GM21576 (cell line): ENCODE results near the gene TCAP.

ENCODE experiments used
- ATAC-seq: cut with Tn5 transposase; IDR thresholded peaks from one replicate; pipeline ENCODE4 v1.9.1; 2021; ENCODE audit warnings: mild to moderate bottlenecking, moderate library complexity; ENCODE audit not compliant: unreplicated experiment

The TCAP gene

DNA sequence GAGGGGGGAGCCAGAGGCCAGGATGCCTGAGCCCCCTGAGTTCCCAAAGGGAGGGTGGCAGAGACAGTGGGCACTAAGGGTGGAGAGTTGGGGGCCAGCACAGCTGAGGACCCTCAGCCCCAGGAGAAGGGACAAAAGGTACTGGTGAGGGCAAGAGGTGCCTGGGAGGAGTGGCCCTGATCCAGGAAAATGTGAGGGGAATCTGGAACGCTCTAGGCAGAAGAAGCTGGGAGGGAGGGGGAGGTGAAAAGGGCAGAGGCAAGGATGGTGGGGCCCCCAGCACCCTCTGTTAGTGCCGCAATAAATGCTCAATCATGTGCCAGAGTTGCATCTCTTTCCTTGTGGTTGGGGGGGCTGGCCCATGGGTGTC is 1.1 kb downstream of the TCAP start:
- no peak for ATAC-seq

DNA sequence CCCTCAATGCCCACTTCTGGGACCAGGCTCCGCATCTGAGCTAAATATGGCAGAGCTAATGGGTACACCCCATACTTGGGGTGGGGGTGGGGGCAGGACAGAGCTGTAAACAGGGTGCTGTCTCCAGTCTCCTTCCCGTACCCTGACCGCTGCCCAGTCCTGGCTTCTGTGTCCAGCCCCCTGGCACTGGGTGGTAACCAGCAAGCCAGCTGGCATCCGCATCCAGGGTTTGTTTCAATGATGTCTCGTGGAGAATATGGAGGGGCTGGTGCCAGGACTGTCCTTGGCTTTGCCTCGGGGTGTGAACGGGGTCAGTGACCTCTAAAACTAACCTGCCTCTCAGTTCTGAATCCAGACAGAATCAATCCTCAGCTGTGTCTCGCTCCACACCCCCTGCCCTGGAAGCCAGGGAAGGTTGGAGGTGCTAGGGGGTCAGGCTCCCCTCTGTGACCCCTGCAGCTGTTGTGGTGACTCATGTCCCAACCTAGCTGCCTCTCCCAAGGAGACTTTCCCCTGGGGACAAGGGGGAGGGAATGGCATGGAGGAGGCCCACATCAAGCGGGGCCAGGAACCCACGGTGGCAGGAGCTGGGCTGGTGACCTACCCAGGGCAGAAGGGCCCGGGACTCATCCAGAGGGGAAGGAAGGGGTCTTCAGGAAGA is 1.6 kb downstream of the TCAP start:
- ATAC-seq: no peak

DNA sequence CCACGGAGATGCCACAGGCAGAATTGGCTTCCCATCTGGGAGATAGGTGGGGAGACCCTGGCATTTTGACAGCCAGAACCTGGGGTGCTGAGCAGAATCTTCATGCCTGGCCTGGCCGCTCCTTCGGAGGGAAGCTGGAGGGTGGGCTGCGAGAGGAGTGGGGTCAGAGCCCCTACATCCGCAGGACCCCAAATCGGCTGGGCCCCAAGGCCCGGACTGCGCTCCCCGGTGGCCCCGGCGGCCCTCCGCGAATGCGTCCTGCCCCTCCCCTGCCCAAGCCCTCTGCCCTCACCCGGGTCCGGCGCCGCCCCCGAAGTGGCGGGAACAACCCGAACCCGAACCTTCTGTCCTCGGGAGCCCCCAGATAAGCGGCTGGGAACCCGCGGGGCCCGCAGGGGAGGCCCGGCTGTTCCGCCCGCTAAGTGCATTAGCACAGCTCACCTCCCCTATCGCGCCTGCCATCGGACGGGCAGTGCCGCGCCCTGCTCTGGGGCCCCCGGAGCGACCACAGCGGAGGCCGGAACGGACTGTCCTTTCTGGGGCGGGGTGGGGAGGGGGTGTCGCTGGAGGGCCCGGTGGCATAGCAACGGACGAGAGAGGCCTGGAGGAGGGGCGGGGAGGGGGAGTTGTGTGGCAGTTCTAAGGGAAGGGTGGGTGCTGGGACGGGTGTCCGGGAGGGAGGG is 2.3 kb downstream of the TCAP start:
- ATAC-seq: no peak

DNA sequence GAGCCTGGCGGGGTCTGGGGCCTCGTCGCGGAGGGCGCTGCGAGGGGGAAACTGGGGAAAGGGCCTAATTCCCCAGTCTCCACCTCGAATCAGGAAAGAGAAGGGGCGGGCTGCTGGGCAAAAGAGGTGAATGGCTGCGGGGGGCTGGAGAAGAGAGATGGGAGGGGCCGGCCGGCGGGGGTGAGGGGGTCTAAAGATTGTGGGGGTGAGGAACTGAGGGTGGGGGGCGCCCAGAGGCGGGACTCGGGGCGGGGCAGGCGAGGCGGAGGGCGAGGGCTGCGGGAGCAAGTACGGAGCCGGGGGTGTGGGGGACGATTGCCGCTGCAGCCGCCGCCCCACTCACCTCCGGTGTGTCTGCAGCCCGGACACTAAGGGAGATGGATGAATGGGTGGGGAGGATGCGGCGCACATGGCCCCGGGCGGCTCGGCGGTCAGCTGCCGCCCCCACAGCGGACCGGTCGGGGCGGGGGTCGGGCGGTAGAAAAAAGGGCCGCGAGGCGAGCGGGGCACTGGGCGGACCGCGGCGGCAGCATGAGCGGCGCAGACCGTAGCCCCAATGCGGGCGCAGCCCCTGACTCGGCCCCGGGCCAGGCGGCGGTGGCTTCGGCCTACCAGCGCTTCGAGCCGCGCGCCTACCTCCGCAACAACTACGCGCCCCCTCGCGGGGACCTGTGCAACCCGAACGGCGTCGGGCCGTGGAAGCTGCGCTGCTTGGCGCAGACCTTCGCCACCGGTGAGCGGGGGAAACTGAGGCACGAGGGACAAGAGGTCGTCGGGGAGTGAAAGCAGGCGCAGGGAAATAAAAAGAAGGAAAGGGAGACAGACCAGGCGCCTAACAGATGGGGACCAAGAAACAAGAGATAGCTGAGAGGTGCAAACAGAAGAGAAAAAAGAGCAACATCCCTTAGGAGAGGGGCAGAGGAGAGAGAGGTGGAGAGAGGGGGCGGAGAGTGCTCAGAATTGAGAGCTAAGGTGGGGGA is 3.1 kb downstream of the TCAP start, which contains the start of gene PNMT:
PNMT (plus strand) TSS at position 509 of the 980 bp plus-strand sequence; CDS start at position 532, 23 bp downstream.
- no peak for ATAC-seq

DNA sequence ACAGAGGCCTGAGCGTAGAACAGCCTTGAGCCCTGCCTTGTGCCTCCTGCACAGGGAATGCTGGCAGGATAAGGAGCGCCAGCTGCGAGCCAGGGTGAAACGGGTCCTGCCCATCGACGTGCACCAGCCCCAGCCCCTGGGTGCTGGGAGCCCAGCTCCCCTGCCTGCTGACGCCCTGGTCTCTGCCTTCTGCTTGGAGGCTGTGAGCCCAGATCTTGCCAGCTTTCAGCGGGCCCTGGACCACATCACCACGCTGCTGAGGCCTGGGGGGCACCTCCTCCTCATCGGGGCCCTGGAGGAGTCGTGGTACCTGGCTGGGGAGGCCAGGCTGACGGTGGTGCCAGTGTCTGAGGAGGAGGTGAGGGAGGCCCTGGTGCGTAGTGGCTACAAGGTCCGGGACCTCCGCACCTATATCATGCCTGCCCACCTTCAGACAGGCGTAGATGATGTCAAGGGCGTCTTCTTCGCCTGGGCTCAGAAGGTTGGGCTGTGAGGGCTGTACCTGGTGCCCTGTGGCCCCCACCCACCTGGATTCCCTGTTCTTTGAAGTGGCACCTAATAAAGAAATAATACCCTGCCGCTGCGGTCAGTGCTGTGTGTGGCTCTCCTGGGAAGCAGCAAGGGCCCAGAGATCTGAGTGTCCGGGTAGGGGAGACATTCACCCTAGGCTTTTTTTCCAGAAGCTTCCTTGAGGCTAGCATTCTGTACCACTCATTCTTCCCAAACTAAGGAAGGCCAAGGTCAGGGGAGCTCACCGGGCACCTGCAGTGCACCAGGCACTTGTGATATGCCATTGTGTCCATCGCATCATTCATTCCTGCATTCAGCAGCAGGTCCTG is 5.0 kb downstream of the TCAP start:
- no peak for ATAC-seq

DNA sequence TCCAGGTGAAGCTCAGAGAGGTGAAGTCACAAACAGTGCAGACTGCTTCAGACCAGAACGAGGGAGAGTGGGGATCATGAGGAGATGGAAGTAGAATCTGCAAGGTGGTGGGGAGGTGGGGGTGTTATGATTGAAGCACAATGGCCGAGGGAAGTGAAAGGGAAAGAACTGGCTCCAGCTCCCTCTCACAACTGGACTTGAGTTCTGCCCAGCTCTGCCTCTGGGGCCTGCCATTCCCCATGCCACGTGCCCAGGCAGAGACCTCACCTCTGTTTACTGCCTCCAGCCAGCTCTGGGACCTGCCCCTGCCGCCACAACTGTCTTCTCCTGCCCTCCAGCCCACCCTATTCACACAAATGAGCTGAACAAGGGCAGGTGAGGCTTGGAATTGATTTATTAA is 5.6 kb downstream of the TCAP start:
- ATAC-seq: no peak

DNA sequence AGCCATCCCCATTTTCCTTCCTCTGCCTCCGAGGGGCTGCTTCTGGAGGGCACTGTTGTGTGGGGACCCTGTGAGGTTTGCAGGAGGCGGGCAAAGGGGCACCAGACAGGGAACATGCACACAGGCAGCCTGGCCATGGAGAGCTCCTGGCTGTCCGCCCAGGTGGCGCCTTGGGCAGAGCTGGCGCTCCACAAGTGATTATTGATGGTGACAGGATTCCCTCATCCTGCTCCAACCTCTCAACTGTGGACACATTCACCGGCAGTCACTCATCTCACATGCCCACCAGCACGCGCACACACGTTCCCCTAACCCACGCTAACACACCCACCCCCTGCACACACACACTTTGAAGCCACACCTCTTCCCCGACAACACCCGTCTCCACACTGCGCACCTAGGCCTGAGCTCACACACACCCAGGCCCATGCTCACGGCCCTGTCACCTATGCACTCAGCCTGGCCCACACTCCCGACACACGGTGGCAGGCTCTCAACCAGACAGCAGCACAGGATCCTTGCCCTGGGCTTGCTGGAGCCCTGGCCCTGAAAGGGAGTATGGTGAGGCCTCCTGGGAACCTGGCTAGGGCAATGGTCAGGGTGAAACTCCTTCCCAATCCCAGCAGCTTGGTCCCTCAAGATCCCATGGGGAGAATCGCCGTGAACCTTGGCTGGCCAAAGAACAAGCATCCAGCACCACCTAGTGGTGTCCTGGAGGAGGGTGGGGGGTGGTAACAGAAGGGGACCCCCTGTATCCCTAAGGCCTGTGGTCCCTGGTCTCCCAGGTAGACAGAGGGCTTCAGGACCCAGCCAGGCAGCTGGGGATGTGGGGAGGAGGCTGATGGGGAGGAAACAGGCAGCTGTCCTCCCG is 6.7 kb downstream of the TCAP start:
- ATAC-seq: no peak

DNA sequence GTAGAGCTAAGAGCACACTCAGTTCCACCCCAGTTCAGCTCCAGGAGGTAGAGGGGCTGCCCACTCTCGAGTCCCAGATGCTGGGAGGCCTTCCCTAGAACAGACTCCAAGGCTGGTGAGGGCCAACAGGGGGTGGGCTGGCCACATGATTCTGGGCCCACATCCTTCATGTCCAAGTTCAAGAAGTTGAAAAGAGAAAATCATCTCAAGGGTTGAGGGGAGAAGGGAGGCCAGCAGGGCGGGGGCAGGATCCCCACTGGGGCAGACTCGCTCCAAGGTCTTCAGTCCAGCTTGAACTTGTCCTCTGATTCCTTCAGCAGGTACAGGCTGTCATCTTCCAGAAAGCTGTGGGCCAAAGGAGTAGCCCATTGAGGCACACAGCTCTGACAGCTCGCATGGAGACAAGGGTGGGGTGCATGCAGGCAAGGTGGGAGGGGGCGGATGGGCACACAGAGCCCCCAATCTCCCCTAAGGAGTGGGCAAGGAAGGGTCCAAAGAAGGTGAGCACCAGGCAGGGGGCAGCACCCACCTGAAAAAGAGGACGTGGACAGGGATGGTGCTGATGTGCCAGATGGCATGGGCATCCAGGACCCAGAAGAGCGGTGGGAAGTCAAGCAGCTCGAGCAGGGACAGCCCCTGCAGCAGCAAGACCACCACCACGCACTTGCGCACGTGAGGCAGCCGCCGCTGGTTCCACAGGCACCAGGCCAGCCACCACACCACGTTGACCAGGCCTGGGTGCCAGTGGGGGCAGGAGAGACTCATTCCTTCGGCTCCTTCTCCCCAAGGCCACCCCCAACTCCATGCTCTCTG is 7.6 kb downstream of the TCAP start:
- ATAC-seq: no peak

DNA sequence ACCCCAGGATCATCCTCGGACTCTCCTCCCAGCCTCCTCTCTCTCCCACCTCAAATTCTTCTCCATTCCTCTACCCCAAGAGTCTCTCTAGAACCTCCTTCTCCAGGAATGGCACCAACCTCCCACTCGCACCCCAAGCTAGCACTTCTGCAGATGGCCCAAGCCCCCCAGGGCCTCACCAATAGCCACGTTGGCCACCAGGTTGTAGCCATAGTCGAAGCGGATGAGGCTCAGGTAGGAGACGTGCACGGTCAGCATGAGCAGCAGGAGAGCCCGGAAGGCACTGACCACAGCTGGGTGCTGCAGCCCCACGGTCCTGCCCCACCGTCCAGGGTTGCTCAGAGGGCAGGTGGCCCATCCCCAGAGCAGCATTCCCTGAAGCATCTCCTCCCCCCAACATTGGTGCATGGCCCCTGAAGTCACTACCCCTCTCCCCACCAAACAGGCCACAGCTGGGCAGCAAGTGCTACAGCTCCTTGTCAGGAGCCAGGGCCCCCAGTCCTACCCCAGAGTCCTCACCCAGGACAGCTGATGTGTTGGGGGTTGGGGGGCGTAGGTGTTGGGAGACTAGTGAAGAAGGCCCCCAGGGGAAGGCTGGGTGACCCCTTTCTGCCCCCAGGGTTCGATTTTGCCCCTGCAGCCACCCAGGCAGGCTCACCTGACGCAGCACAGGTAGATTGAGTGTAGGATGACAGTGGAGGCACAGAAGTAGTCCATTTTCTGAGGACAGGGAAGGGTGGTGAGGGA is 8.4 kb downstream of the TCAP start:
- ATAC-seq: no peak

DNA sequence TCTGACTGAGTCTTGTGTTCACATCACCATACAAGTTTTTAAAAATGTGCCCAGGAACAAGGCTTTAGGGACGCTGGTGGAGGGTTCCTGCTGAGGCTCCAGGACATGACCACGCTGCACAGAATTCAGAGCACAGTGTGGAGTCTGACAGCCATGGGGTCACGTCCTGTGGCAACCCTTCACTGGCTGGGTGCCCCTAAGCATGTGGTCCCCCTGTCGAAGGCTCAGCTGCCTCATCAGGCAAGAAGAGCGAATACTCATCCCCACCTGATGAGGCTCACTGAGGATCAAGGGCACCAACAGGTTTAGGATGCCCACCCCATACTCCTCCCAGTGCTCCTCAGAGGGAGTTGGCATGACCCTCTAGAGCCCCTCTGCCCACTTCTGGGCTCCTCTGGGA is 9.0 kb downstream of the TCAP start:
- no peak for ATAC-seq

DNA sequence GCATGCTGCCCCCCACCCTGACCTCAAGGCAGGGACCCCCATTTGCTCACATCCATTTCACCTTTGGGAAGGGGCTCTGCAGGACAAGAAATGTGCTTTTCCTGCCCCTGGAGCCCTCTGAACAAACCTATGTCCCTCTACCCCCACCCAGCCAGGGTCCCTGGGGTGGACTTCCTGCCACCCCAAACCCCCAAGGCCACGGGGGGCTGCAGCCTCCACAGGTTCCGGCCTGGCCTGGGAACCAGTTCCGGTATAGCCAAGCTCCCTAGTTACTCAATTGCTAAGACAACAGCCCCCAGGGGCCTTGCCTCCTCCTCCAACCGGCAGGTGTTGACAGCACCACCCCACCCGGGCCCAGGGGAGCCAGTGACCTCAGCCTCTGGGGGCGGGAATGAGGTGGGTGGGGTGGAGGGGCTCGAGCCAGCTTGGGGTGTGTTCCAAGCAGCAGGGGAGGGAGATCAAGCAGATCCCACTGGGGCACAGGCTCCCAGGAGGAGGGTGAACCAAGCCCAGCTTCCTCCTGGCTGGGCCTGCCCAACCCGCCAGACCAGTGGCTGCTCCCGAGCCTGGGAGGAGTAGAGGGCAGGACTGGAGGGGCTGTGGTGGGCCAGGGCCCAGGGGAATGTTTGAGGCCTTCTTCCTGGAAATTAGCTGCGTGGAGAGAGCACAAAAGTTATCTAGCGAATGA is 9.7 kb downstream of the TCAP start:
- no peak for ATAC-seq

DNA sequence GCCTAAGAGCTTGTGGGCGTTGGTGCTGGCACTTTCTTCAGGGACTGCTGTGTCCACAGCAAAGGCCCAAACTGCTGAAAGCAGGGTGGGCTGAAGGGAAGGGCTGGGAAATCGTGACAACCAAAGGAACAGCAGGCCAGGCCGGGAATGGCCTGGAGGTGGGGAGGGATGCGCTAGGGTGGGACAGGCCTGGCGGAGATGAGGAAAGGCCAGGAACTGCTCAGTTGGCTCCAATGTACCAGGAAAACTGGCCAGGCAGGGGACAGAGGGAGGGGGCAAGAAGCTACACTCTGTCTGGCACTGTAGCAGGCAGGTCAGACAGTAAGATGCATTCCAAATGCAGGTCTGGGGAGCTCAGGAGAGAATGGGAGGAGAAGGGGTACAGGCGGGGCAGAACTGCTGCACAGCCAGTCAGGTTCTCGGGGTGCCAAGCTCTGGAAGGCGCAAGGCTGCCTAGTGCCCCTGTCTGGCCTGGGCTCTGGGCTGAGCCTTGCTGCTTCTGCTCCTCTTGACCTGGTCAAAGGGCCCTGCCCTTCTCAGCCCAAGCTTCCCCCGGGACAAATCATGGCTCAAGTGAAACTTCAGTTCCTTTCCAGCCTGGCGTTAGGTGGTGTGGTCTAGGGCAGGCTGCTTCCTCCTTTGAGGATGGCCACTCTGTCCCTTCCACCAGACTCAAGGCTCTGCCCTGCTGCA is 10.4 kb downstream of the TCAP start:
- ATAC-seq: no peak

DNA sequence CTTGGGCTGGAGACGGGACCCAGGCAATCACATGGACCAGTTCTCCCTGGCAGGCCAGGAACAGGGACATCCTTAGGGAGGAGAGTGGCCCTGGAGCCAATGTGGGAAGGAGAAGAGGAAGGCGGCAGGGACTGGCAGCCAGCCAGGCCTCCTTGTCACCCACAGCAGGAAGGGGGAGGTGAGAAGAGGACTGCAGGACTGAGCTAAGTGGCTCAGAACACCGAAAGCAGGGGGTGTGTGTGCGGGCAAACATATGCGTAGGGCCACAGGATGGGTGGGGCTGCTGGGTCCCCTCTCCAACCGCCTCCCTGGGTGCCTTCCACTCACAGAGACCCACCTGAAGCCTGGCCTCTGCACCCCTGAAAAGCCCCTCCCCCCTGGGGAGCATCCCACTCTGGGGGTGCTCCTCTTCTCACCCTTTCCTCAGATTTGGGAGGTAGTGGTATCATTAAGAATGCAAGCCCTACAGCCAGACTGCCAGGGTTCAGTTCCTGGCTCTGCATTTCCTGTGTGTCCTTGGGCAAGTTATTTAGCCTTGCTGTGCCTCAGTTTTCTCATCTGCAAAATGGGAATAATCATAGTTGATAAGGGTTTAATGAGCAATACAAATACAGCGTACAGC is 11.2 kb downstream of the TCAP start:
- ATAC-seq: no peak

DNA sequence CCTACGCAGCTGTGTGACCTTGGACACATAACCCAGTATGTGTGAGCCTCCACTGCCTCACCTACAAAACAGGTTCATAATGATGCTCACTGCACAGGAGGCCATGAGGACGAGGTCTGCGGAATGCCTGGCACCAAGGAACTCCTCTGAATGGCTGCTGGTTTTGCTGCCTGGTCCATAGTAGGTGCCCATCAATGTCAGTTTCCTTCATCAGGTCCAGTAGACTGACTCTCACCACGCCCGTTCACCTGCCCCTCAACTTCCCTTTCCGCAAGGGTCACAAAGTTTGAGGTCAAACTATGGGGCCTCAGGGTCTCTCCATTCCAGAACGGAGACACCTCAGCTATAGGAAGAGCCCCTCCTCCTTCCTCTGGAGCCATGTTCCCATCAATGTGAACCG is 11.9 kb downstream of the TCAP start:
- ATAC-seq: no peak

DNA sequence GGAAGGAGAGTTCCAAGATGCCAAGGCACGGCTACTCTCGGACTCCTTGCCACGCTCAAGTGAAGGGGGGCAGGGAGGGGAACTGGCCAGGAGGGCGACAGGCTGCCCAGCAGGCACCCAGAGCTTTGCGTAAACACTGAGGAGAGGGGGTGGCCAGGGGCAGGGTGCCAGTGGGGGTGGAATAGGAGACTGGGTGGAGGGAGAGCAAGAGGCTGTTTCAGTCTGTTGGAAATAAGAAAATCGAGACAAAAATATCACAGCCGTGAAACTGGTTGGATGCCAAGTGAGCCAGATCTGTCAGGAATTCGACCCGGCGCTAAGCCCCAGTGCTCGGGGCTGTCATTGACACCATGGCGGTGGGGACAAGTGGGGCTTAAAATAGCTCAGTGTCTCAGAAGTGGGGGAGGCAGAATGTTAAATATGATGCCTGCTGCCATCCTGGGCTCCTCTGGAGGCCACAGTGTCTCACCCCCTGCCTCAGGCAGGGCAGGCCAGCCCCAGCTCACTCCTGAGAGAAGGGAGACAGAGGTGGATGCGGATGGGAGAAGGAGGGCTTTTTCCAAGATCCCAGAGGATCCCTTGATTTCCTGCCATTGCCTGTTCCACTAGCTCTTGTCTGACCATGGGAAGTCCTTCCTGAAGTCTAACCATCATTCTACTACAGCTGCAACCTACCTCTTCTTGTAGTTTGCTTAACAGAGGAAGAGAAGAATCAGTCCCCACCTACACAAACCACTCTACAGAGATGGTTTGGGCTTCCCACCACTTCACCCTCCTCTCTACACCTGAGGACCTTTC is 12.6 kb downstream of the TCAP start:
- no peak for ATAC-seq
